NCI-H2171 (cell line): ENCODE measurements around the gene UCP3.

Source experiments
- DNase-seq: peaks from one replicate; lab custom pipeline; 2025; lab: John Stamatoyannopoulos, UW

Gene UCP3

GRCh38 chr11:74018331-74019005 is 9.6 kb upstream of the UCP3 start:
- DNase-seq: no peak

DNA sequence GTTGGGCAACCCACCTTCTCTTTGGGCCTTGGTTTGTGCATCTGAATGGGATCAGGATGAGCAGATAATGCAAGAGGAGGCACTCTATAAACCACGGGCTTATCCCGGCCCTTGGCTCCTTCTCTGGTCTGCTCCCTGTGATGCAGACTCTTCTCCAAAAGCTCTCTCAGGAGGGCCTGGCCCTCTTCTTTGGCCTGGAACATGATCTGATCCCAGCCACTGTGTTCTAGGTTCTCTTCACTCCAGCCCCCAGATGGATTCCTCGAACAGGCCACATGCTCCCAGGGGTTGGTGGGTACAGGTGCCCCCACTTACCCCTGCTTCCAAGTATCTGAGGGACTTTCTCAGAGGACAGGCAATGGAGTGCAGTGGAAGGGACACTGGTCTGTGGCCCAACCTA is 8.7 kb upstream of the UCP3 start:
- DNase-seq: no peak

- no peak for DNase-seq
These were observed 7.2 kb upstream of the UCP3 start for GRCh38 chr11:74015919-74016684.

GRCh38 chr11:74014880-74015279 is 6.0 kb upstream of the UCP3 start:
- no peak for DNase-seq

DNA sequence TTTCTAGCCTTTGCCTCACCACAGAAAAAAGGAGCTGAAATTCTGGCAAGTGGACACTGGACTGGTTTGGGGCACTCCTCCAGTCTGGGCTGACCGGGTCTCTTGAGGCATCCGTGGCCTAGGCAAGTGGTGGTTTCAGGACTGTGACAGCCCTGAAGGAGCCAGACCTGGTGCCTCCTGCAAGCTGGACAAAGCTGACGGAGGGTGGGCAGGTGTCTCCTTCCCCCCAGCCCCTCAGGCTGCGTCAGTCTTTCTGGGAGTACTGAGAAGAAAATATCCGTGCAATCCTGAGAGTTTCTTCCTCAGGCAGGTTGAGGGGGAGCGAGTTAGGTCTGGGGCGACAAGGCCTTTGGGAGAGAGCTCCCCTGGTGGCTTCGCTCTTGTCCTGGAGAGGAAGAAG is 4.3 kb upstream of the UCP3 start:
- no peak for DNase-seq

GRCh38 chr11:74012074-74012809 is 3.4 kb upstream of the UCP3 start:
- DNase-seq: no peak

DNA sequence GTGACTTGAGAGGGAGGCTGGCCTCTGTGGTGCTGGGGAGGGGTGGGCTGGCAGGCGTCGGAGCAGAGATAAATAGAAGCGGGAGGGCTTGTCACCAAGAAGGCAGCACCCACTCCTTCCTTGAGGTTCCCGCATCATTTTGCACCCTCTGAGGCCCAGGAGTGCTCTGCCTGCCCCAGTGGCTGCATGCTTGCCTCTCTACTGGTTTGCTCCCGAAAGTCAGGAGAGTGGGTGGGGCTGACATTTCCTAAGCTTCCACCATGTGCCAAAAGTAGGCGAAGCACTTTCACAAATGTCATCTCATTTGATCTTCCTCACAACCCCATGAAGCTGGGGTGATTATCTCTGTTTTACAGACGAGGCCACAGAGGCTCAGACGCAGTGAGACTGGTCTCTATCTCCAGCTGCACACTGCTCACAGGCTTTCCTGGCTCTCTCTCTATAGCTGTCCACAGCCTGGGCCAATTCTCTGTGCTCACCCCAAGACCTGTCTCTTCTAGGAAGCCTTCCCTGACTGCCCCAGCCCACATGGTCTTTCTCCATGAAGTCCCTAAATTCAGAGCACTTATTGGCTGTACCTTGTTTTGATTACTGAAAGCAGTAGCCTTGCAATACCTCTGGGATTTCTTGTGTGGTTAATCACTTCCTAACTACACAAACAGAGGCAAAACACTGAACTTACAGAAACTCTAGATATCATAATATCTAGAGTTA is 2.6 kb upstream of the UCP3 start:
- DNase-seq: no peak

DNA sequence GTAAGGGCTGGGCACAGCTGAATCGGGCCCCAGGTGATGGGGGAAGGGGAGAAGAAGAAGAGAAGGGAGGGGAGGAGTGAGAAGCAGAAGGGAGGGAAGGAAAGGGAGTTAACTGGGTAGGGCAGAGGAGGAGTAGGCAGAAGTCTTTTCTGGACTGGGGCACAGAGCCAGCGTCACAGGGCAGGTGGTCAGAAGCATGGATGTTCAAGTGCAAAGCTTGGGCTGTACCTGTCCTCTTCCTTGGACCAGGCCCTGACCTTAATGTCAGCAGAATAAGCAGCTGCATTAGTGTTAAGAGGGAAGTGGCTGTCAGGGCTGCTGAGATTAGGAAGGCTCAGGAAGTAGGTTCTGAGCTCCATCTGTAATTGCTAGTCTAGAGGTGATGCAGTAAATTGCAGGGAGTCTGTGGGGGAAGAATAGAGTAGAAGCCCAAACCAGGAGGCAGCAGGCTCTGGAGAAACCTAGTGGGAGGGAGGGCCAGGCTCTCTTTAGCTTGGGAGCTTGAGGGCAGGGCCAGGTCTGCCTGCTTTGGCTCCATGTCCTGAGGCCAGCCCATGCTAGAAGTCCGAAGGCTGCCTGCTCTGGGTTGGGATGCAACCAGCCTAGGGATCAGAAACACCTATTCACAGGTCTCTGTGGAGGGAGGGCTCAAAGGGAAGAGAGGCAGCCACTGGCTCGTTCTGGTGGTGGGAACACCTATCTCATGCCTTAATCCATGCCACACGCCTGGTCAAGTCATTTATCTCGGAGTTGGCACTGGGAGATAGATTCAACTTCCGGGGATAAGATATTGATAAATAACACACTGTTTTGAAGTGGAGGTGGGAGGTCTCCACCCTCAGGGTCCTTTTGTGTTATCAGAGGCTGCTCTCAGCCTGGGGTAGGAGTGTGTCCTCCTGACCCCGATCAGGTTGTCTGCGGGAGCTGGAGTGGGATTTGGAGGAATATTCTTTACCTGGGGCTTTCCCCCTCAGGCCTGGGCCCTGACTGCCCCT is 1.7 kb upstream of the UCP3 start:
- no peak for DNase-seq

GRCh38 chr11:74009675-74010305 is 905 bp upstream of the UCP3 start:
- DNase-seq: no peak

DNA sequence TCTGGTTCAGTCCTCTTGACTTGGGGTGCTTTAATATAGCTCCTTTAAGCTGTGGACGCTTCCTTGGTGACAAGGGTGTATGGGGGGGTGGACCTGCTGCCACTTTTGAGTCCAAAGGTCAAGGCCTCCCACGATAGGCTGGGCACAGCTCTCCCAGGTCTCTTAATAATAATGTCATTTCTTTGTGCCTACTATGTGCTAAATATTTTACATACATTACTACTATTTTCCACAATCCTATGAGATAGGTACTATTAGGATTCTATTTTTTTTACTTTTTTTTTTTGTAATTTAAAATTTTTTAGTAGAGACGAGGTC is 304 bp upstream of the UCP3 start:
- no peak for DNase-seq

DNA sequence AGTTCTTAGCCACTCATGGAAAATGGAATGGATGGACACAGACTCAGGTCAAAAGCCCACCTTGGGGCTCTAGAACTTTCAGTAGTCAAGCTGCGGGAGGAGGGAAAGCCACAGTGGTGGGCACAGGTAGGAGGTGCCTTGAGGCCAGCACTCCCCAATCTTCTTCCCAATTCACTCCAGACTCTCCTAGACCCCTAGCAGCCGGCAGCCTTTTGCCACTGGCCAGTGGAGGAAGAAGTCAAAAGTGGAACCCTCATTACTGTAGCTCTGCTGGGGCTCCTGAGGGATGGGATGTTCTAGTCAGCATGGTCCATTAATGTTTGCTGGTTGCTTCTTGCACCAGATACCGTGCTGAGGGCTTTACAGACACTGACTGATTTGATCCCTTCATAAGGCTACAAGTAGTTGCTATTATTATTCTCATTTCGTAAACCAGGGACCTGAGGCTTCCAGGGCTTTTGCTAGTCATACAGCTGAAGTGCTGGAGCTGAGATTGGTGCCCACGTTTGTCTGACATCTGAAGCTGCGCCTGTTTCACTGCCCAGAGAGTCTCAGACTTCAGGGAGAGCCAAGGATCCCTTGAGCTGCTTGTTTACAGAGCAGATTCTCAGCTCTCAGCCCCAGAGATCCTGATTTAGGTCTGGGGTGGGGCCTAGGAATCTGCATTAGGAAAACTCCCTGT is 1.1 kb downstream of the UCP3 start:
- no peak for DNase-seq

DNA sequence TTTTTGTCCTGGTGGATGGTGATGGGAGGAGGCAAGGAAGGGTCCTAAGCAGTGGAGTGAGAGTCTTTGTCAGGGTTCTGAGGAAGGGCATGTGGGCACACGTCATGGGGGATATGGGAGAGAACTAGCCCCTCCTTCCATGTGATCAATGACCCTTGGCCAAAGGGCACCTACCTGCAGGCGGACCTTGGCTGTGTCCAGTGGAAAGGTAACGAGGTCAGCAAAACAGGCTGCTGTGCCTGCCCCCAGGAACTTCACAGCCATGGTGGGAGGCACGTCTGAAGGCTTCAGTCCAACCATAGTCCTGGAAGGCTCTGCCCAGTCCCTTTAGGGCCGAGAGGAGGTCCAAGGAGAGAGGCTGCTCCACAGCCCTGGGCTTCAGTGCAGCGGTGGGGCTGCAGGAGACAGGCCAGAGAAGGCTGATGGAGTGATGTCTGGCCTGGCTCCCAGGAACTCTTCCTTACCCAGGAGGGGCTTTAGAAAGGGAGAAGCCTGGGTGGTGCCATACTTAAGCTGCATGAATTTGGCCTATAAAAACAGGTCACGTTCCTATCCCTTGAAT is 2.1 kb downstream of the UCP3 start:
- no peak for DNase-seq

- no peak for DNase-seq
These were observed 3.0 kb downstream of the UCP3 start for GRCh38 chr11:74005721-74006517.

DNA sequence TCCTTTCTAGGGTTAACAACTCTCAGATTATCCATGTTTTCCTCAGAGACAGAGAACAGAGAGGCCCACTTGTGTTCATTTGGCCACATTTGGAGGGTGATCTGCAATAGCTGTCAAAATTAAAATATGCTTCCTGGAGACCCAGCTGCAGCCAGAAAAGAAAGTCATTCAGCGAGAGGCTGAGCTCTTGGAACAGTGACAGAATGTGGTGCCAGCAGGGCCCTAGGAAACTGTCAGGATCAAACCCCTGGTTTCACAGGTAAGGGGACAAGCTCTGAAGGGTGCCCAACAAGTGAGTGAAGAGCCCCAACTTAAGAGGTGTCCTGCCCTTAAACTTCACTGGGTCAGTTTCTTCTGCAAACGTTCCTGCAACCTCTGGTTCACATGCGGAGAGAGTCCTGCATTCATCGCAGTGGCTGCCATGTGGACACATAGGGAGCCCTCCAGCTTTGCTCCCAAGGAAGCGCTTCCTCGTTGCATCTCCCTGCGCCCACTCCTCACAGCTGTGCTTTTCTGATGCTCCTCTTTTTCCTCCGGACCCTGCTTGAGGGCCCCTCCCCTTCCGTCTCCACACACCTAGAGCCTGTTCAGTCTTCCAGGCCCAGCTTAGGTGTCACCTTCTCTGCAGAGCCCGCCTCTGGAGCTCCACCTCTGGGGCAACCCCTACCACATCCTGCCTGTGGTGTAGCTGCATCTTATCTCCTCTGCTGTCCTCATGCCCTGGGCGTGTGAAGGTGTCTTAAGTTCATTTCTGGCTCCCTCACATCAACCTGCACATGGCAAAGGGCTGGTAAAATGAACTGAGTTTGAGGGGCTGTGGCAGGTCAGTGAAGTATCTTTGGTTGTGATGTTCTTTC is 3.9 kb downstream of the UCP3 start:
- DNase-seq: no peak

DNA sequence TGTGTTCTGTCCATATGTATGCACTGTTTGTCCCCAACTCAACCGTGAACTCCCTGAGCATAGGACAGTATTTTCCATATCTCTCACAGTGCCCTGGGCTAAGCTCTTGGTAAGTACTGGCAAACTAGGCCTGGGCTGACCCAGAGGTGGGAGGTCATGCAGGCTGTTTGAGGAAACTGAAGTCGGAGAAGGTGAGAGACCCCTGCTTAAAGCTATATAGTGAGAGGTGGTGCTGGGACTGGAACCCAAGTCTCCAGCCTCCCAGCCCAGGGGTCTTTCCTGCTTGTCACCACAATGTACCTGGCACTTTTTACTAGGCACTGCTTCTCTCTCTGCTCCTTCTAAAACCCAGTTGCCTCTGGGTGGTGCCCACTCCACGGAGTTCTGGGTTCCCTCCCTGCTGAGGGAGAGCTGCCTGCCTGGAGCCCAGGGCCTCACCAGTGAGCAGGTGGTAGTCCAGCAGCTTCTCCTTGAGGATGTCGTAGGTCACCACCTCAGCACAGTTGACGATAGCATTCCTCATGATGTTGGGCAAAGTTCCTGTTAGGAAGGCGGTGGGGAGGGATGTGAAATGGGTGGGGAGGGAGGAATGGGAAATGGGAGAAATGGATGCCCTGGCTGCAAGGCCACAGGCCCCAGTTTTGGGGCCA is 4.7 kb downstream of the UCP3 start:
- DNase-seq: no peak

GRCh38 chr11:74002832-74003231 is 6.1 kb downstream of the UCP3 start:
- DNase-seq: no peak

GRCh38 chr11:74001822-74002286 is 7.0 kb downstream of the UCP3 start:
- no peak for DNase-seq
